ENCODE results near the gene AQP12B. TPM values are rescaled to one million over a fixed set of nuclear protein-coding genes. Genes with fewer than 3 reads are reported as not detected.

The AQP12B gene
- total RNA-seq, 1 experiment from 2014 or later = not detected

DNA sequence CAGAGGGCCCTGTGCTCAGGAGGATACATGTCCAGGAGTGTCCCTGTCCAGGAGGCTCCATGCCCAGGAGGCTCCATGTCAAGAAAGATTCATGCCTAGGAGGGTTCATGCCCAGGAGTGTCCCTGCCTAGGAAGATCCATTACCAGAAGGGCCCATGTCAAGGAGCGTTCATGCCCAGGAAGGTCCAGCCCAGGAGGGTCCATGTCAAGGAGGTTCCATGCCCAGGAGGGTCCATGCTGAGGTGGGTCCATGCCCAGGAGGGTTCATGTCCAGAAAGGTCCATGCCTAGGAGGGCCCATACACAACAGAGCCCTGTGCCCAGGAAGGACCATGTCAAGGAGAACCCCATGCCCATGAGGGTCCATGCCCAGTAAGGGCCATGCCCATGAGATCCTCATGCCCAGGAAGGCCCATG lies 50.4 kb downstream of the AQP12B start:
- TF ChIP-seq, protein P1, sequence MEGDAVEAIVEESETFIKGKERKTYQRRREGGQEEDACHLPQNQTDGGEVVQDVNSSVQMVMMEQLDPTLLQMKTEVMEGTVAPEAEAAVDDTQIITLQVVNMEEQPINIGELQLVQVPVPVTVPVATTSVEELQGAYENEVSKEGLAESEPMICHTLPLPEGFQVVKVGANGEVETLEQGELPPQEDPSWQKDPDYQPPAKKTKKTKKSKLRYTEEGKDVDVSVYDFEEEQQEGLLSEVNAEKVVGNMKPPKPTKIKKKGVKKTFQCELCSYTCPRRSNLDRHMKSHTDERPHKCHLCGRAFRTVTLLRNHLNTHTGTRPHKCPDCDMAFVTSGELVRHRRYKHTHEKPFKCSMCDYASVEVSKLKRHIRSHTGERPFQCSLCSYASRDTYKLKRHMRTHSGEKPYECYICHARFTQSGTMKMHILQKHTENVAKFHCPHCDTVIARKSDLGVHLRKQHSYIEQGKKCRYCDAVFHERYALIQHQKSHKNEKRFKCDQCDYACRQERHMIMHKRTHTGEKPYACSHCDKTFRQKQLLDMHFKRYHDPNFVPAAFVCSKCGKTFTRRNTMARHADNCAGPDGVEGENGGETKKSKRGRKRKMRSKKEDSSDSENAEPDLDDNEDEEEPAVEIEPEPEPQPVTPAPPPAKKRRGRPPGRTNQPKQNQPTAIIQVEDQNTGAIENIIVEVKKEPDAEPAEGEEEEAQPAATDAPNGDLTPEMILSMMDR (conservative IDR thresholded peaks at IDR 0.05) = no peak
- H3K79me2 ChIP-seq (ENCODE audit: insufficient read depth, low read length) = no peaks in the 10 kb centered on the region
- H3K27me3 Mint-ChIP-seq (ENCODE audit: low read depth) = peaks cover 24% of the 10 kb centered on the region
- H3K23ac ChIP-seq (ENCODE audit: insufficient read length, low read depth, low read length) = no peak overlapping the region
- no peaks in the 10 kb centered on the region for H3K79me1 ChIP-seq (ENCODE audit: insufficient read depth, low read depth, low read length, poor library complexity, severe bottlenecking)
- no peak overlapping the region for H4K8ac ChIP-seq (replicated peaks; ENCODE audit: insufficient read length, low read depth, low read length)
- peak; percentile 9 for DNase-seq
- H3K14ac ChIP-seq (ENCODE audit: insufficient read depth, low read length) = no peak overlapping the region
- WGBS (ENCODE audit: extremely low coverage, insufficient read length, low lambda C conversion rate) = no CpG with 5 or more reads among the region's 1 CpG
- no peak overlapping the region for H3T11ph ChIP-seq (ENCODE audit: low read length)
- no peak overlapping the region for H2BK20ac ChIP-seq (ENCODE audit: low read depth, low read length, poor library complexity, severe bottlenecking)
- no peak overlapping the region for H2AK5ac ChIP-seq (ENCODE audit: insufficient read length, low read length)
- no peak overlapping the region for H2BK15ac ChIP-seq (ENCODE audit: low read depth, low read length)
- no peak overlapping the region for H2BK12ac ChIP-seq (ENCODE audit: insufficient read length, low read depth, low read length)
- no peak overlapping the region for H3K18ac ChIP-seq (ENCODE audit: insufficient read length, low read depth, low read length)
- H3K4me1 ChIP-seq (ENCODE audit: insufficient read depth, low read length) = no peaks in the 10 kb centered on the region
- H3K4ac ChIP-seq (ENCODE audit: low read depth, low read length) = no peak overlapping the region
- H3K23me2 ChIP-seq (ENCODE audit: insufficient read length, low read depth, low read length, poor library complexity, severe bottlenecking) = no peaks in the 10 kb centered on the region
- H3K9me3 ChIP-seq (ENCODE audit: control insufficient read depth, low read depth, low read length) = peaks cover 9% of the 10 kb centered on the region
- no peak overlapping the region for H2AFZ ChIP-seq (ENCODE audit: low read length)
- no peak overlapping the region for H3K9ac ChIP-seq (ENCODE audit: extremely low read depth, insufficient read length, low read length)
- no peaks in the 10 kb centered on the region; the same call in 1 of the 2 replicates for H3K27me3 ChIP-seq (ENCODE audit: insufficient read depth, low read length)
- H3K36me3 Mint-ChIP-seq (ENCODE audit: insufficient read depth in 1 of 3, low read depth in 3 of 3) = peaks cover 0 to 16% (median 0%) of the 10 kb centered on the region in 3 experiments; a peak in 3 of 7 replicates
- no peak overlapping the region for H4K91ac ChIP-seq (ENCODE audit: insufficient read length, low read depth, low read length)
- no peak overlapping the region for H3K4me3 Mint-ChIP-seq
- no peaks in the 10 kb centered on the region for H4K20me1 ChIP-seq (ENCODE audit: control insufficient read depth, insufficient read depth, insufficient read length)
- no peak overlapping the region; a peak in 1 of 7 replicates for H3K27ac Mint-ChIP-seq
- H3K56ac ChIP-seq (ENCODE audit: insufficient read length, low read depth, low read length) = no peak overlapping the region
- H3K4me1 Mint-ChIP-seq = peaks cover 0 to 2% of the 10 kb centered on the region in 2 experiments; a peak in 1 of 4 replicates
- no peak overlapping the region for H2BK5ac ChIP-seq (ENCODE audit: insufficient read length, low read length)
- H3K9me3 Mint-ChIP-seq = peaks cover 41 to 43% of the 10 kb centered on the region in 2 experiments
- no peak overlapping the region for H2BK120ac ChIP-seq (ENCODE audit: low read depth, low read length, poor library complexity, severe bottlenecking)
- H4K5ac ChIP-seq (ENCODE audit: insufficient read length, low read depth, low read length) = no peak overlapping the region
- H3K27ac ChIP-seq (ENCODE audit: insufficient read length, low read depth, low read length) = no peak overlapping the region
- H3K4me2 ChIP-seq (ENCODE audit: insufficient read depth, insufficient read length, low read length) = no peak overlapping the region
